ENCODE data around the gene GZMM.

GZMM gene

GRCh38 chr19:507286-508203 is 36.3 kb upstream of the GZMM start, which contains the start of gene TPGS1:
TSS of gene TPGS1 (plus strand) at chr19:507497. CDS start at chr19:507507, 10 bp downstream.
- Mint-ChIP-seq H3K9me3 (no peaks in the 10 kb centered on the region), H3K4me3 (peak within 1 kb of the TSS; percentile 81 to 95), H3K27ac (peak within 1 kb of the TSS; percentile 100), H3K4me1 (peaks cover 62% of the 10 kb centered on the region), H3K27me3 (no peaks in the 10 kb centered on the region)
- ATAC-seq, result peak; percentile 60
- peak; percentile 90 to 91 for DNase-seq

GRCh38 chr19:508204-509150 is 35.4 kb upstream of the GZMM start:
- Mint-ChIP-seq H3K27ac (peak overlapping the region; percentile 100), H3K4me3 (peak overlapping the region; percentile 81 to 95), H3K4me1 (peaks cover 57% of the 10 kb centered on the region), H3K27me3 (no peaks in the 10 kb centered on the region), H3K9me3 (no peaks in the 10 kb centered on the region)
- no peak for DNase-seq
- ATAC-seq, result no peak

GRCh38 chr19:510606-511100 is 33.2 kb upstream of the GZMM start:
- DNase-seq (peak; percentile 97), ATAC-seq (peak; percentile 69)
- H3K27ac Mint-ChIP-seq, result peak overlapping the region; percentile 92 to 98
- peaks cover 62% of the 10 kb centered on the region for H3K4me1 Mint-ChIP-seq
- H3K27me3 Mint-ChIP-seq, result no peaks in the 10 kb centered on the region
- H3K9me3 Mint-ChIP-seq, result no peaks in the 10 kb centered on the region
- H3K4me3 Mint-ChIP-seq, result peak overlapping the region; percentile 90 to 95

- peak; percentile 76 to 82 for DNase-seq
- H3K4me1 Mint-ChIP-seq, result peaks cover 58% of the 10 kb centered on the region
These were observed 32.6 kb upstream of the GZMM start for GRCh38 chr19:511101-511851.

GRCh38 chr19:512547-513365 is 31.1 kb upstream of the GZMM start:
- Mint-ChIP-seq H3K4me1 (peaks cover 63% of the 10 kb centered on the region), H3K27ac (no peak overlapping the region), H3K27me3 (no peaks in the 10 kb centered on the region), H3K9me3 (no peaks in the 10 kb centered on the region), H3K4me3 (no peak overlapping the region)
- DNase-seq (no peak), ATAC-seq (no peak)

More at GRCh38 chr19:511101-511851, 32.6 kb upstream of the GZMM start:
- H3K9me3 Mint-ChIP-seq, result no peaks in the 10 kb centered on the region
- H3K27ac Mint-ChIP-seq, result peak overlapping the region; percentile 92 to 98
- ATAC-seq, result peak; percentile 63
- H3K27me3 Mint-ChIP-seq, result no peaks in the 10 kb centered on the region
- H3K4me3 Mint-ChIP-seq, result peak overlapping the region; percentile 90 to 95

GRCh38 chr19:513368-514165 is 30.3 kb upstream of the GZMM start:
- Mint-ChIP-seq H3K27me3 (no peaks in the 10 kb centered on the region), H3K4me3 (no peak overlapping the region), H3K4me1 (peaks cover 55% of the 10 kb centered on the region), H3K27ac (peak overlapping the region in 1 of 2 donors; percentile 54), H3K9me3 (no peaks in the 10 kb centered on the region)
- DNase-seq, result no peak
- ATAC-seq, result no peak

- Mint-ChIP-seq H3K27ac (no peak overlapping the region), H3K4me3 (no peak overlapping the region)
These were observed 29.6 kb upstream of the GZMM start for GRCh38 chr19:514166-514663.

GRCh38 chr19:517721-518597 is 25.9 kb upstream of the GZMM start:
- ATAC-seq (peak; percentile 48), DNase-seq (no peak)
- Mint-ChIP-seq H3K27me3 (no peaks in the 10 kb centered on the region), H3K4me3 (no peak overlapping the region), H3K4me1 (peaks cover 18% of the 10 kb centered on the region), H3K9me3 (no peaks in the 10 kb centered on the region), H3K27ac (no peak overlapping the region)

More at GRCh38 chr19:514166-514663, 29.6 kb upstream of the GZMM start:
- no peaks in the 10 kb centered on the region for H3K9me3 Mint-ChIP-seq
- H3K4me1 Mint-ChIP-seq, result peaks cover 48% of the 10 kb centered on the region
- H3K27me3 Mint-ChIP-seq, result no peaks in the 10 kb centered on the region
- no peak for ATAC-seq
- no peak for DNase-seq

- H3K9me3 Mint-ChIP-seq, result no peaks in the 10 kb centered on the region
- H3K27ac Mint-ChIP-seq, result no peak overlapping the region
- peak overlapping the region in 1 of 2 donors; percentile 35 for H3K4me3 Mint-ChIP-seq
- ATAC-seq (peak; percentile 78), DNase-seq (peak; percentile 55 to 59)
- peaks cover 18% of the 10 kb centered on the region for H3K4me1 Mint-ChIP-seq
- no peaks in the 10 kb centered on the region for H3K27me3 Mint-ChIP-seq
These were observed 25.1 kb upstream of the GZMM start for GRCh38 chr19:518598-519231.

- Mint-ChIP-seq H3K27me3 (no peaks in the 10 kb centered on the region), H3K9me3 (no peaks in the 10 kb centered on the region), H3K27ac (no peak overlapping the region), H3K4me1 (peaks cover 18% of the 10 kb centered on the region), H3K4me3 (no peak overlapping the region)
- ATAC-seq (peak; percentile 39), DNase-seq (no peak)
These were observed 24.4 kb upstream of the GZMM start for GRCh38 chr19:519449-519865.

GRCh38 chr19:522726-523125 is 21.1 kb upstream of the GZMM start:
- no peak for DNase-seq
- Mint-ChIP-seq H3K9me3 (no peaks in the 10 kb centered on the region), H3K4me3 (no peak overlapping the region), H3K27ac (no peak overlapping the region), H3K27me3 (no peaks in the 10 kb centered on the region), H3K4me1 (peaks cover 9% of the 10 kb centered on the region)
- ATAC-seq, result no peak

- Mint-ChIP-seq H3K9me3 (no peaks in the 10 kb centered on the region), H3K4me1 (peaks cover 18% of the 10 kb centered on the region), H3K27me3 (no peaks in the 10 kb centered on the region), H3K4me3 (no peak overlapping the region), H3K27ac (no peak overlapping the region)
- peak; percentile 47 for ATAC-seq
- no peak for DNase-seq
These were observed 19.7 kb upstream of the GZMM start for GRCh38 chr19:524062-524674.
